PC-3 (cell line): Measurements from ENCODE around the gene BATF.

Experiments used
- CTCF ChIP-seq: fragments of 300-600 bp; sonication (generic); conservative IDR thresholded peaks from 2 replicates; pipeline ENCODE4 v1.5.1; 2017; ENCODE audit warnings: antibody characterized with exemption, low read depth, mild to moderate bottlenecking, low read length
- EZH2 ChIP-seq: fragments of 300-600 bp; sonication (generic); IDR thresholded peaks from one replicate; pipeline ENCODE4 v1.6.1; 2017; ENCODE audit warnings: antibody characterized with exemption, mild to moderate bottlenecking, low read length; ENCODE audit not compliant: unreplicated experiment
- EZH2phosphoT487 ChIP-seq: fragments of 300-600 bp; sonication (generic); IDR thresholded peaks from 2 replicates; pipeline ENCODE4 v1.6.1; 2018; ENCODE audit warnings: mild to moderate bottlenecking, antibody characterized with exemption, low read length, borderline replicate concordance

DNA sequence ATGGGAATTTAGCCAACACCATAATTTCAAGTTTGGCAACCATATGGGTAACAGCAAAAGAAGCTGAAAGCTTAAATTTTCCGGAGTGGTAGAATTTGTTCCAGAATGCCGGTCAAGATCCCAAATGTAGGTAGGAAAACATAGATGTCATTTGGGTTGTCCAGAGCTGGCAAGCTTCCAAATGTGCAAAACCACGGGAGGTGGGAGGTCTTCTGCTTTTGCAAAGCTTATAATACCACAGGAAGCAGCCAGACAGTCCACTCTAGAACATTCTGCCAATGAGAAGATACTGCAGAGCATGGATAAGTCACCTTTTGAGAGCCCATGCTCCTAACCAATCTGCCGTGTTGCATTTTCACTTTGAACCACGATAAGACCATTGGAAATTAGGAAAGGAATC is 26.4 kb upstream of the BATF start:
- TF ChIP-seq EZH2 (no peak), CTCF (no peak), EZH2phosphoT487 (no peak)
